HG02798 (cell line): ENCODE results near the gene TSC22D2.

ENCODE experiments used
- ATAC-seq: cut with Tn5 transposase; IDR thresholded peaks from one replicate; pipeline ENCODE4 v1.9.1; 2021; ENCODE audit warnings: mild to moderate bottlenecking; ENCODE audit not compliant: unreplicated experiment, poor library complexity

TSC22D2 gene

DNA sequence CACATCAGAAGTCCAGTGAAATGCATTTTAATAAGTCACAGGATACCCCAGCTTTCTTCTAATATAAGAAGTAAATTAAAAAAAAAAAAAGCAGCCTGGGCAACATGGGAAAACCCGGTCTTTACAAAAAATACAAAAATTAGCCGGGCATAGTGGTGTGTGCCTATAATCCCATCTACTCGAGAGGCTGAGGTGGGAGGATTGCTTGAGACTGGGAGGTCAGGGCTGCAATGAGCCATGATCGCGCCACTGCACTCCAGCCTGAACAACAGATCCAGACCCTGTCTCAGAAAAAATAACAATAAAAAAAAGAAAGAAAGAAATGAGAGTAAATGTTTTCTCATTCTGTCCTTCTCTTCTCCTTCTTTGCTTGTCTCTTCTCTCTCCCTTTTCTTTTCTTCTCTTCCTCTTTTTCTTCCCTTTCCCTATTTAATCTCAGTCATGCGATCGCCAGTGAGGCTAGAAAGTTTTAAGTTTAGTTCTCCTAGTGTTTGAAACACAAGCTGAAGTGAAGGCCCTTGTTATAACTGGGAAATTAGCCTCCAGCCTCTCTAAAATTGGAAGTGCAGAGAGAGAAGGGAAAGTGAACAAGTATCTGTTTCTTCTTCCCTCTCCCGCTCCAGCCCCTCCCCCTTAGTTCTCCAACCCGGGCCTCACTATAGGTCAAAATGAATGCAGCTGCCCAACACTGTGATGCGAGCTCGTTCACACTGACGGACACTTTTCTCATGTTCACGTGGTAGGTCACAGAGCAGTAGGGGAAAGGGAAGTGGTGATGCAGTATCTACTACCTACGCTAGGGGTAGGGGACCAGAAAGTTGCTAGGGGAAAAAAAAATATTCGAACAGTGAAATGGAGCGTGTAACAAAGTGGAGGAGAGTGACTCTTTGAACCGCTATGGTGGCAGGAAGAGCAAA lies 23.5 kb upstream of the TSC22D2 start:
- peak; percentile 98 for ATAC-seq

- peak; percentile 35 for ATAC-seq
These were observed 22.5 kb upstream of the TSC22D2 start for GRCh38 chr3:150385296-150386242.

- ATAC-seq, result no peak
These were observed 19.3 kb upstream of the TSC22D2 start for GRCh38 chr3:150388498-150389418.

DNA sequence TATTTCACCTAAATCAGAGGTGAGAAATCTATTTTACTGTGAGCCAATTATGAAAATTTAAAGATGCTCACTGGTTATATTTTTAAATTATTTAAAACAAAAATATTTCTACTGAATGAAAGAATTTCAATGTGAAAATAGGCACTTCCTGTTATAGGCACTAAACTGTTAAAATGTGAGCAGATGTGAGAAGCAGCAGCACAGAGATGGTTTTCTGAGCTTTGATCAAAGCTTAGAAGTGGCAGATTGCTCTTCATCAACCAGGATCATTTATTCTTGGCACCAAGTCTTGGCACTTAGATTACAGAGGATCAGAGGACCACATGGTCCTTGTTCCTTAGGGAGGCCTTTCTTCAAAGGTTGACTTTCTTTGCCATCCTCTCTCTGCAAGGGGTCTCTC lies 18.0 kb upstream of the TSC22D2 start:
- no peak for ATAC-seq

DNA sequence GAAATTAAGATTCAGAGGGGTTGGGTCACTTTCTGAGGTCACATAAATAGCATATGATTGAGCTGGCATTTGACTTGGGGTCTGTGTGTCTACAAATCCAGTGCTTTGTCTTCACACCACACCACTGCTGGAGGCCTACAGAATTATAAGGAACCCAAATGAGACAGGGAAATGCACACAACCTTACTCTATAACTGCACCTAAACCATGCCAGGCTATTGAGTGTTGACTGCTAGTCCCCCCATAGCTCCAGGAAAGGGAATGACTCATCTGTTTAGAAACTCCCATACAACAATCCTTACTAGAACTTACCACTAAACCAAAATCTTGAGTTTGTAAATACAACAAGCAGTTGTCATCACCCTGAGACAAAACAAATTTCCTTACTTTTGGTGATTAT lies 16.9 kb upstream of the TSC22D2 start:
- no peak for ATAC-seq

- no peak for ATAC-seq
These were observed 14.4 kb upstream of the TSC22D2 start for GRCh38 chr3:150393745-150394144.

GRCh38 chr3:150394606-150395005 lies 13.5 kb upstream of the TSC22D2 start:
- ATAC-seq, result no peak

DNA sequence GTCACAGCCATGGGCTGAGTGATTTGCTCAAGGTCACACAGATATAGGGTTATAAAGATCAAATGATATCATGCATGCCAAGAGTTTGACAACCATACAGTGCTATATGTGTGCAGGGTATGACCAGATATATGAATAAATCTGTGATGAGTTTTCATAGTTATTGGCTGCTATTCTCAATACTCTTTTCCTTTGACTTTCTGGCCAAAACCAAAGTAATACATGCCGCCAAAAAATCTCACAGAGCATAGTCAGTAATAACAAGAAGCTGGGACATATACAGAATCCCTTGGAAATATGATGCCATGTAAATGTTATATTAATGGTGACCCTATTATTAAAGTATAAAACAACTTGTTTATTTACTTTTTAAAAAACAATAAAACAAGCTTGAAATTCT lies 11.6 kb upstream of the TSC22D2 start:
- ATAC-seq, result no peak

- no peak for ATAC-seq
These were observed 11.0 kb upstream of the TSC22D2 start for GRCh38 chr3:150396956-150397550.

DNA sequence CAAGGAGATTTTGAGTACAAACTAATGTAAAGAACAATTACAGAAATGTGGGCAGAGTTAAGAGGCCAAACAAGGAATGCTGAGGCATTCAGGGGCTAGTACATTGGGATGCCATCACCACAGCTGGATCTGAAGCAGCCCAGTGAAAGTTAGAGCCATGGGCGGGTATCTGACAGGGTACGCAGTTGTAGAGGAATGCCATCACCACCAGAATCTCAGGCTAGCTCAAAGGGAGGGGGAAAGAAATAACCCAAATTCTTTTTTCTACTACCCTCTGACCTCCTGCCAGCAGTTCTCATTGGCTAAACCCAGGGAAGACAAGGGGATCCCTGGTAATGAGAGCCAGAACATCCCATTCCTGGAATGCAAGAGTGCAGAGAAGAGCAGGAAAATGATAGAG lies 9.0 kb upstream of the TSC22D2 start:
- no peak for ATAC-seq

DNA sequence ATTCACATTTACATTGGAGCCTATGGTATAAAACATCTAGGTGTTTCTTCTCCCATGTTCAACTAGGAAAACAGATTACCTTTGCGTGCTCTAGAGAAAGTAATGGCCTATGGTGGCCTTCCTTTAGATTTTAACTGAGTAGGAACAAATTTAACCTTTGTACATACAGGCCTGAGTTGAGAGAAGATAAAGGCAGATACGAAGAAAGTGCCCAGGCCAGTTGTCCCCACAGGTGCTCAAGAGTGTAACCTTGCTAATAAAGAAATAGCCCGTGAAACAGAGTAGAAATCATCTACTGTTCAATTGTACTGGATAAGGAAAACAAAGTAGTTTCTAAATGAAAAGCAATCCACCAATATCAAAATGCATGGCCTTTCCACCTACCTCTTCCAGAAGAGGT lies 6.8 kb upstream of the TSC22D2 start:
- ATAC-seq, result no peak

GRCh38 chr3:150402217-150402616 lies 5.9 kb upstream of the TSC22D2 start:
- no peak for ATAC-seq

DNA sequence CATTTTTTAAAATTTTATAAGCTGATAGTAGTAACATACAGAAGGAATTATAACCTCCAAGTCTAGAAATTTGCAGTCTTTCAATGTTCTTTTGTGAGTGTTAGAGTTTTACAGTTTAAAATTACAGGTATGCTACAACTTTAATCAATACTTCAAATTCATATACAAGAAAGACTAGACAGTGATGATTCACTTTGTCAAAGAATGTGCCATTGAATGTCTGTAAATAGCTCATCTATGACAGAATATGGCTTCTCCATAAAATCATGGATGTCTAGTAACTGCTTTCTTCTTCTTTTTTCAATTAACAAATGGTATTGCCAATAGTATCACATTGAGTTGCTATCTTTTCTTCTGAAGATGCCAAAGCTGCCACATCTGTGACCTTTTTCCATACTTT lies 4.1 kb upstream of the TSC22D2 start:
- no peak for ATAC-seq

GRCh38 chr3:150407051-150407807 lies 869 bp upstream of the TSC22D2 start:
- no peak for ATAC-seq

GRCh38 chr3:150407808-150408220 lies 284 bp upstream of the TSC22D2 start:
- no peak for ATAC-seq

DNA sequence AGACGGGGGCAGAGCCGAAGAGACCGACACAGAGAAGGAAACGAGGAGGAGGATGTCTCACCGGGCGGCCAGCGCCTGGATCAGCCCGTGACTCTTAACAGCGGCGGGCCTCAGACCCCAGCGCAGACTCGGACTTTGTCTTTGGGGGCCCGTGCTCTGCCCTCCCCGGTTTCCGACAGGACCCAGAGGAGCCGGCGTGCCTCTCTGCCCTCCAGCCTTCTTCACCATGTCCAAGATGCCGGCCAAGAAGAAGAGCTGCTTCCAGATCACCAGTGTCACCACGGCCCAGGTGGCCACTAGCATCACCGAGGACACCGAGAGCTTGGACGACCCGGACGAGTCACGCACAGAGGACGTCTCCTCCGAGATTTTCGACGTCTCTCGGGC lies 1.0 kb downstream of the TSC22D2 start:
- ATAC-seq, result no peak

DNA sequence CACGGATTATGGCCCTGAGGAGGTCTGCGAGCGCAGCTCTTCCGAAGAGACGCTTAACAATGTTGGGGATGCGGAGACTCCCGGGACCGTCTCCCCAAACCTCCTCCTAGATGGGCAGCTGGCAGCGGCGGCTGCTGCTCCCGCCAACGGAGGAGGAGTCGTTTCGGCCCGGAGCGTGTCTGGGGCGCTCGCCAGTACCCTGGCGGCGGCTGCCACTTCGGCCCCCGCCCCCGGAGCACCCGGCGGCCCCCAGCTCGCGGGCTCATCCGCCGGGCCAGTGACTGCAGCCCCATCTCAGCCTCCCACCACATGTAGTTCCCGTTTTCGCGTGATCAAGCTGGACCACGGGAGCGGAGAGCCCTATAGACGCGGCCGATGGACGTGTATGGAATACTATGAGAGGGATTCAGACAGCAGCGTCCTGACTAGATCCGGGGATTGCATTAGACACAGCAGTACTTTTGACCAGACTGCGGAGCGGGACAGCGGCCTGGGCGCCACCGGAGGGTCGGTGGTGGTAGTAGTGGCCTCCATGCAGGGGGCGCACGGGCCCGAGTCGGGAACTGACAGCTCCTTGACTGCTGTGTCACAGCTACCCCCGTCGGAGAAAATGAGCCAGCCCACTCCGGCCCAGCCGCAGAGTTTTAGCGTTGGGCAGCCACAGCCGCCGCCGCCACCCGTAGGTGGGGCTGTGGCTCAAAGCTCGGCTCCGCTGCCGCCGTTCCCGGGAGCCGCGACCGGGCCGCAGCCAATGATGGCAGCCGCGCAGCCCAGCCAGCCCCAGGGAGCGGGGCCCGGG lies 1.6 kb downstream of the TSC22D2 start:
- ATAC-seq, result peak; percentile 36
